ENCODE data around the gene LRP5. TPM values are rescaled to one million over a fixed set of nuclear protein-coding genes. Genes with fewer than 3 reads are reported as not detected.

LRP5 gene
- total and polyA plus RNA-seq, 9 of the 15 experiments (the other 6 are each of a cell fraction or from before 2014, with no cell fraction given) = 0.48 to 44.2 (median 13.5) TPM

DNA sequence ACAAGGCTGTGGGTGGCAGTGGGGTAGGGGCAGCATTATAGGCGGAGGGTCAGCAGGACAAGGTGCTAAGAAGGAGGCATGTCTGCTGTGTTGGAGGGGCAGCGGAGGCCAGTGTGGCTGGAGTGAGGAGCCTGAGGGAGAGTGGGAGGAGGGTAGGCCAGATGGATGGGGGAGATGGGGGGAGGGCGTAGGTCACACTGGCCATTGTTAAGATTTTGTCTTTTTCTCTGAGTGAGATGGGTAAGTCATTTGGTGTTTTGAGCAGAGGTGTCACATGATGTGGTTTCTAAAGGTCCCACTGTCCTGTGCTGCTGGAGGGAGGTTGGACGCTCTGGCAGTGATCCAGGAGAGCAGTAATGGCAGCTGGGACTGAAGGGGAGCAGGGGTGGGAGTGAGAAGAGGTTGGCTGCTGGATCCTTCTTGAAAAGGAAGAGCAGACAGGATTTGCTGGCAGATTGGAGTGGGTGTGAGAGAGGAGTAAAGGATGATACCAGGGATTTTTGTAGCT is 158.0 kb downstream of the LRP5 start (continued):
- TF ChIP-seq CREBBP (IDR thresholded peaks at IDR 0.05; ENCODE audit: low read depth, low read length) (no peak), CHCHD3 (CRISPR knock-in tag; IDR thresholded peaks at IDR 0.05) (no peak), WHSC1 (IDR thresholded peaks at IDR 0.05; ENCODE audit: low read length) (no peak), ARID1B (IDR thresholded peaks at IDR 0.05) (0 out of 2 replicates have a peak, but pooled peaks have one; percentile 38), FOXP1 (CRISPR knock-in tag; IDR thresholded peaks at IDR 0.05) (no peak), ZNF175 (CRISPR knock-in tag; IDR thresholded peaks at IDR 0.05; ENCODE audit: low read depth) (no peak), ZNF76 (CRISPR knock-in tag; IDR thresholded peaks at IDR 0.05; ENCODE audit: borderline replicate concordance) (no peak), HDAC1 (IDR thresholded peaks at IDR 0.05) (0 out of 4 replicates have a peak, but pooled peaks of 1 of the 2 experiments have one; percentile 11), NFIC (IDR thresholded peaks at IDR 0.05) (peak; percentile 89), POLR2B (IDR thresholded peaks at IDR 0.05; ENCODE audit: low read depth, partially characterized antibody) (peak; percentile 17), CCNT2 (IDR thresholded peaks at IDR 0.05; ENCODE audit: borderline replicate concordance, extremely low read depth, insufficient read length, low read depth, low read length) (no peak), CBFA2T2 (conservative IDR thresholded peaks at IDR 0.05) (peak; percentile 16; the same call in 1 of the 2 replicates)
- TF ChIP-seq, protein P1, sequence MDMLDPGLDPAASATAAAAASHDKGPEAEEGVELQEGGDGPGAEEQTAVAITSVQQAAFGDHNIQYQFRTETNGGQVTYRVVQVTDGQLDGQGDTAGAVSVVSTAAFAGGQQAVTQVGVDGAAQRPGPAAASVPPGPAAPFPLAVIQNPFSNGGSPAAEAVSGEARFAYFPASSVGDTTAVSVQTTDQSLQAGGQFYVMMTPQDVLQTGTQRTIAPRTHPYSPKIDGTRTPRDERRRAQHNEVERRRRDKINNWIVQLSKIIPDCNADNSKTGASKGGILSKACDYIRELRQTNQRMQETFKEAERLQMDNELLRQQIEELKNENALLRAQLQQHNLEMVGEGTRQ (CRISPR knock-in tag; IDR thresholded peaks at IDR 0.05) = peak; percentile 46
- TF ChIP-seq, protein P2, sequence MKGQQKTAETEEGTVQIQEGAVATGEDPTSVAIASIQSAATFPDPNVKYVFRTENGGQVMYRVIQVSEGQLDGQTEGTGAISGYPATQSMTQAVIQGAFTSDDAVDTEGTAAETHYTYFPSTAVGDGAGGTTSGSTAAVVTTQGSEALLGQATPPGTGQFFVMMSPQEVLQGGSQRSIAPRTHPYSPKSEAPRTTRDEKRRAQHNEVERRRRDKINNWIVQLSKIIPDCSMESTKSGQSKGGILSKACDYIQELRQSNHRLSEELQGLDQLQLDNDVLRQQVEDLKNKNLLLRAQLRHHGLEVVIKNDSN (CRISPR knock-in tag; IDR thresholded peaks at IDR 0.05) = peak; percentile 32; the same call in 1 of the 2 replicates
- TF ChIP-seq, protein P3, sequence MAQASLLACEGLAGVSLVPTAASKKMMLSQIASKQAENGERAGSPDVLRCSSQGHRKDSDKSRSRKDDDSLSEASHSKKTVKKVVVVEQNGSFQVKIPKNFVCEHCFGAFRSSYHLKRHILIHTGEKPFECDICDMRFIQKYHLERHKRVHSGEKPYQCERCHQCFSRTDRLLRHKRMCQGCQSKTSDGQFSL (CRISPR knock-in tag; IDR thresholded peaks at IDR 0.05) = 0 out of 2 replicates have a peak, but pooled peaks have one; percentile 17
- TF ChIP-seq, protein P3 (tag; IDR thresholded peaks at IDR 0.05) = no peak
- TF ChIP-seq, protein P4, sequence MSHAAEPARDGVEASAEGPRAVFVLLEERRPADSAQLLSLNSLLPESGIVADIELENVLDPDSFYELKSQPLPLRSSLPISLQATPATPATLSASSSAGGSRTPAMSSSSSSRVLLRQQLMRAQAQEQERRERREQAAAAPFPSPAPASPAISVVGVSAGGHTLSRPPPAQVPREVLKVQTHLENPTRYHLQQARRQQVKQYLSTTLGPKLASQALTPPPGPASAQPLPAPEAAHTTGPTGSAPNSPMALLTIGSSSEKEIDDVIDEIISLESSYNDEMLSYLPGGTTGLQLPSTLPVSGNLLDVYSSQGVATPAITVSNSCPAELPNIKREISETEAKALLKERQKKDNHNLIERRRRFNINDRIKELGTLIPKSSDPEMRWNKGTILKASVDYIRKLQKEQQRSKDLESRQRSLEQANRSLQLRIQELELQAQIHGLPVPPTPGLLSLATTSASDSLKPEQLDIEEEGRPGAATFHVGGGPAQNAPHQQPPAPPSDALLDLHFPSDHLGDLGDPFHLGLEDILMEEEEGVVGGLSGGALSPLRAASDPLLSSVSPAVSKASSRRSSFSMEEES (CRISPR knock-in tag; IDR thresholded peaks at IDR 0.05) = peak; percentile 85
- TF ChIP-seq, protein P5, sequence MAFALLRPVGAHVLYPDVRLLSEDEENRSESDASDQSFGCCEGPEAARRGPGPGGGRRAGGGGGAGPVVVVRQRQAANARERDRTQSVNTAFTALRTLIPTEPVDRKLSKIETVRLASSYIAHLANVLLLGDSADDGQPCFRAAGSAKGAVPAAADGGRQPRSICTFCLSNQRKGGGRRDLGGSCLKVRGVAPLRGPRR (CRISPR knock-in tag; IDR thresholded peaks at IDR 0.05) = no peak

Measured in K562 (cell line).